ENCODE data around the gene FGF4.

- TF ChIP-seq CTCF (IDR thresholded peaks at IDR 0.05): no peak
- no peak for TF ChIP-seq POLR2A (IDR thresholded peaks at IDR 0.05)
Observed at GRCh38 chr11:69765498-69765995, 9.6 kb downstream of the FGF4 start.

Measured in transverse colon (tissue), 3 donors.